Fibroblast of skin of right quadriceps (primary cell): ENCODE results near the gene FAM3B.

Experiments used
- DNase-seq: peaks from one replicate; pipeline ENCODE4 v3.0.0-alpha.2; 2013

The FAM3B gene

GRCh38 chr21:41398251-41398650 is 81.7 kb downstream of the FAM3B start:
- no peak for DNase-seq

GRCh38 chr21:41398831-41399230 is 82.2 kb downstream of the FAM3B start:
- no peak for DNase-seq

- no peak for DNase-seq
These were observed 82.7 kb downstream of the FAM3B start for GRCh38 chr21:41399246-41399800.

GRCh38 chr21:41402231-41402630 is 85.6 kb downstream of the FAM3B start:
- no peak for DNase-seq

DNA sequence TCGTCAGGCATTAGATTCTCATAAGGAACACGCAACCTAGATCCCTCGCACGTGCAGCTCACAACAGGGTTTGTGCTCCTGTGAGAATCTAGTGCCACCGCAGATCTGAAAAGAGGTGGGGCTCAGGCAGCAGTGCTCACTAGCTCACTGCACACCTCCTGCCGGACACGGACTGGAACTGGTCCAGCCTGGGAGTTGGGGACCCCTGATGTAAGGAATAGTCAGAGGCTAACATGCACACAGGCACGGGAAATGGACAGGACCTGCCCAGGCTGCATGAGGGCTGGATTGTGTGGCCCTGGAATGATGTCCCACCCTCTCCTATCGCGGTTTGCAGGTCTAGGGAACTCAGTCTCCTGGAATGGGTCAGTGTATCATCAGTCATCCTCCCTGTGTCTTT is 86.2 kb downstream of the FAM3B start:
- no peak for DNase-seq

- DNase-seq: no peak
These were observed 86.7 kb downstream of the FAM3B start for GRCh38 chr21:41403331-41403730.

- no peak for DNase-seq
These were observed 87.4 kb downstream of the FAM3B start for GRCh38 chr21:41403966-41404365.

DNA sequence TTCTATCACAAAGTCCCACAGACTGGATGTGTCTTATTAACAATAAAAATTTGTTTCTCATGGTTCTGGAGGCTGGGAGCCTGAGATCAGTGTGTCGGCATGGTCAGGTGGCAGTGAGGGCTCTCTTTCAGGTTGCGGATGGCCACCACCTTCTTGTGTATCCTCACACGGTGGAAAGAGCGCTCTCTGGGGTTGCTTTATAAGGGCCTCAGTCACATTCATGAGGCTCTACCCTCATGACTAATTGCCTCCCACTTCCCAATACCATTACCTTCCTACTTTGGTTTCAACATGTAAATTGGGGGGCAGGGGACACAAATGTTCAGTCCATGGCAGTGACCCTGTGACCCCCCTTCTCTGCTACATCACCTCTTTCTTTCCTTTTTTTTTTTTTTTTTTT is 88.7 kb downstream of the FAM3B start:
- no peak for DNase-seq

- DNase-seq: no peak
These were observed 89.7 kb downstream of the FAM3B start for GRCh38 chr21:41406340-41406739.
